Measurements from ENCODE around the gene SCARB2. TPM values are rescaled to one million over a fixed set of nuclear protein-coding genes. Genes with fewer than 3 reads are reported as not detected.

SCARB2 gene
- total RNA-seq, 6 experiments from 2014 or later = 102 to 133 (median 125) TPM

- TF ChIP-seq POLR2A (IDR thresholded peaks at IDR 0.05) (no peak), CTCF (IDR thresholded peaks at IDR 0.05) (no peak)
- H3K4me1 ChIP-seq = peaks cover 0 to 68% (median 35%) of the 10 kb centered on the region in 4 donors
- peak overlapping the region; percentile 30 to 93 (median 82) for H3K27ac ChIP-seq
Measured at GRCh38 chr4:76216524-76216923, 2.9 kb upstream of the SCARB2 start.

GRCh38 chr4:76215077-76215476 lies 1.5 kb upstream of the SCARB2 start:
- peaks cover 0 to 78% (median 36%) of the 10 kb centered on the region in 4 donors for H3K4me1 ChIP-seq
- no peaks in the 10 kb centered on the region for H3K36me3 ChIP-seq
- H3K4me3 ChIP-seq = no peak overlapping the region
- no peaks in the 10 kb centered on the region for H3K27me3 ChIP-seq
- peak overlapping the region; percentile 92 to 99 (median 93) for H3K27ac ChIP-seq
- DNase-seq (no peak), ATAC-seq (no peak)
- H3K9me3 ChIP-seq = no peaks in the 10 kb centered on the region
- WGBS (ENCODE audit: insufficient coverage, low coverage, low lambda C conversion rate, missing lambda C conversion rate) = 100% methylated on average over 2 of the region's 3 CpGs
- intact Hi-C loops (cut with DNase I) = loop anchor here in 1 of 2 donors (10.0 kb wide), 1 partner anchor 90 kb away; the partner anchor contains the start of gene STBD1
- TF ChIP-seq CTCF (IDR thresholded peaks at IDR 0.05) (no peak), POLR2A (IDR thresholded peaks at IDR 0.05) (no peak)

More at GRCh38 chr4:76216524-76216923, 2.9 kb upstream of the SCARB2 start:
- no peak for ATAC-seq
- intact Hi-C loops (cut with DNase I) = loop anchor here in 1 of 2 donors (10.0 kb wide), 1 partner anchor 88 kb away; the partner anchor contains the start of gene STBD1
- Histone ChIP-seq H3K36me3 (no peaks in the 10 kb centered on the region), H3K4me3 (no peak overlapping the region), H3K9me3 (no peaks in the 10 kb centered on the region), H3K27me3 (no peaks in the 10 kb centered on the region)
- WGBS (ENCODE audit: insufficient coverage, low coverage, low lambda C conversion rate, missing lambda C conversion rate) = 26% methylated on average over 2 of the region's 2 CpGs
- DNase-seq = no peak

- ATAC-seq (peak in 2 of 4 donors; percentile 1 to 3), DNase-seq (no peak)
- Histone ChIP-seq H3K9me3 (no peaks in the 10 kb centered on the region), H3K27me3 (no peaks in the 10 kb centered on the region), H3K4me1 (peaks cover 0 to 78% (median 36%) of the 10 kb centered on the region in 4 donors), H3K27ac (peak overlapping the region; percentile 92 to 99 (median 93)), H3K4me3 (peak overlapping the region; percentile 63 to 80 (median 79)), H3K36me3 (no peaks in the 10 kb centered on the region)
- 0% methylated on average over 5 of the region's 10 CpGs for WGBS (ENCODE audit: insufficient coverage, low coverage, low lambda C conversion rate, missing lambda C conversion rate)
- intact Hi-C loops (cut with DNase I) = loop anchor here in 1 of 2 donors (10.0 kb wide), 1 partner anchor 91 kb away; the partner anchor contains the start of gene STBD1
- no peak for TF ChIP-seq CTCF (IDR thresholded peaks at IDR 0.05)
- no peak for TF ChIP-seq POLR2A (IDR thresholded peaks at IDR 0.05)
Measured at GRCh38 chr4:76214177-76214675, 602 bp upstream of the SCARB2 start.

GRCh38 chr4:76212851-76213414 lies 691 bp downstream of the SCARB2 start:
- DNase-seq (no peak), ATAC-seq (peak in 3 of 4 donors; percentile 9 to 24 (median 12))
- 0% methylated on average over 8 of the region's 14 CpGs for WGBS (ENCODE audit: insufficient coverage, low coverage, low lambda C conversion rate, missing lambda C conversion rate)
- Histone ChIP-seq H3K27ac (peak overlapping the region; percentile 92 to 99 (median 93)), H3K9me3 (no peaks in the 10 kb centered on the region), H3K4me3 (peak overlapping the region; percentile 63 to 80 (median 79)), H3K27me3 (no peaks in the 10 kb centered on the region), H3K36me3 (no peaks in the 10 kb centered on the region), H3K4me1 (peaks cover 0 to 78% (median 33%) of the 10 kb centered on the region in 4 donors)
- intact Hi-C loops (cut with DNase I) = loop anchor here in 1 of 2 donors (10.0 kb wide), 1 partner anchor 92 kb away; the partner anchor contains the start of gene STBD1
- TF ChIP-seq POLR2A (IDR thresholded peaks at IDR 0.05) (no peak), CTCF (IDR thresholded peaks at IDR 0.05) (no peak)

Data from right lobe of liver (tissue), 6 donors.